ENCODE results near the gene B4GALT2.

DNA sequence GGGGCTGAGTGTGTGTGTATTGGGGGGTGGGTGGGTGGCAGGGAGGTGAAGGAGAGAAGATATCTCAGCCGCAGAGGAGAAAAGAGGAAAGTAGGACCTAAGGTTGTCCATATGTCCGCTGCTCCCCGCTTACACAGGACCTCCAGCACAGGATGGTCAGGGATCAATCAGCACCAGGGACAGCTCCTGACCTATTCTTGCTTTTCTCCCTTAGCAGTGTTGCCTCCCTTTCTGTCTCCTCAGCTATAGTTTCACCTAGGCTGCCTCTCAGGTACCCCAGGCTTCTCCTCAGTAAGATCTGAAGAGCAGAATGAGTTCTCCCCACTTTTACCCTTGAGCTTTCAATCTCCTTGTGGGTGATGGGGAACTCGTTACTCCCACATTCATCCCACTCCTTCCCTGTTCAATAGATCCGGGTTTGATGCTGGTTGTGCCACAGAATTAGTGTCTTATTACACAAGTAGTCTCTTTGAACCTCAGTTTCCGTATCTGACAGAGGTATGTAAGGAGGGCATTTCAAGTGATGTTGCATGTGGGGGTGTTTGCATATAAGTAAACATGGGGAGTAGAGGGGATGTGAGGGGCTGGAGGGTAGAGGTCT is 10.6 kb upstream of the B4GALT2 start:
- no peak for TF ChIP-seq EZH2 (IDR thresholded peaks at IDR 0.05; ENCODE audit: borderline replicate concordance, insufficient read depth, low read depth, low read length, poor library complexity, severe bottlenecking)
- TF ChIP-seq, protein P1, sequence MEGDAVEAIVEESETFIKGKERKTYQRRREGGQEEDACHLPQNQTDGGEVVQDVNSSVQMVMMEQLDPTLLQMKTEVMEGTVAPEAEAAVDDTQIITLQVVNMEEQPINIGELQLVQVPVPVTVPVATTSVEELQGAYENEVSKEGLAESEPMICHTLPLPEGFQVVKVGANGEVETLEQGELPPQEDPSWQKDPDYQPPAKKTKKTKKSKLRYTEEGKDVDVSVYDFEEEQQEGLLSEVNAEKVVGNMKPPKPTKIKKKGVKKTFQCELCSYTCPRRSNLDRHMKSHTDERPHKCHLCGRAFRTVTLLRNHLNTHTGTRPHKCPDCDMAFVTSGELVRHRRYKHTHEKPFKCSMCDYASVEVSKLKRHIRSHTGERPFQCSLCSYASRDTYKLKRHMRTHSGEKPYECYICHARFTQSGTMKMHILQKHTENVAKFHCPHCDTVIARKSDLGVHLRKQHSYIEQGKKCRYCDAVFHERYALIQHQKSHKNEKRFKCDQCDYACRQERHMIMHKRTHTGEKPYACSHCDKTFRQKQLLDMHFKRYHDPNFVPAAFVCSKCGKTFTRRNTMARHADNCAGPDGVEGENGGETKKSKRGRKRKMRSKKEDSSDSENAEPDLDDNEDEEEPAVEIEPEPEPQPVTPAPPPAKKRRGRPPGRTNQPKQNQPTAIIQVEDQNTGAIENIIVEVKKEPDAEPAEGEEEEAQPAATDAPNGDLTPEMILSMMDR (IDR thresholded peaks at IDR 0.05), result no peak
